VCaP (cell line): ENCODE data around the gene CEACAM5.

Experiments used
- H3K27ac ChIP-seq: fragments of 450-650 bp; 2 replicates; pipeline ENCODE4 v1.5.1; 2017
- CTCF ChIP-seq: fragments of 450-650 bp; conservative IDR thresholded peaks from 2 replicates; pipeline ENCODE4 v1.5.1; 2017; ENCODE audit warnings: mild to moderate bottlenecking, moderate library complexity

The CEACAM5 gene

GRCh38 chr19:41688687-41689086, 19.7 kb upstream of the CEACAM5 start:
- TF ChIP-seq CTCF, result no peak
- no peak overlapping the region for H3K27ac ChIP-seq

- H3K27ac ChIP-seq, result no peak overlapping the region
- peak; percentile 2; the same call in 1 of the 2 replicates for TF ChIP-seq CTCF
Measured at GRCh38 chr19:41689993-41690800, 18.2 kb upstream of the CEACAM5 start.

GRCh38 chr19:41690801-41691065, 17.7 kb upstream of the CEACAM5 start:
- H3K27ac ChIP-seq, result no peak overlapping the region
- TF ChIP-seq CTCF, result no peak

GRCh38 chr19:41691268-41691970, 17.0 kb upstream of the CEACAM5 start:
- TF ChIP-seq CTCF, result peak; percentile 78
- no peak overlapping the region for H3K27ac ChIP-seq

- no peak overlapping the region for H3K27ac ChIP-seq
- no peak for TF ChIP-seq CTCF
Measured at GRCh38 chr19:41694196-41694595, 14.2 kb upstream of the CEACAM5 start.

GRCh38 chr19:41694831-41695635, 13.4 kb upstream of the CEACAM5 start:
- TF ChIP-seq CTCF, result no peak
- H3K27ac ChIP-seq, result no peak overlapping the region

- no peak overlapping the region for H3K27ac ChIP-seq
- TF ChIP-seq CTCF, result no peak
Measured at GRCh38 chr19:41695745-41696144, 12.7 kb upstream of the CEACAM5 start.
